ENCODE data around the gene OR10H5.
"Not testable (repeated sequence)": the region's sequence is repeated elsewhere in the genome, so short reads cannot be mapped to it uniquely, and the experiment has no call there.

The OR10H5 gene

GRCh38 chr19:15831626-15832025 is 44.2 kb downstream of the OR10H5 start:
- Histone ChIP-seq H3K4me1 (peaks cover 6% of the 10 kb centered on the region), H3K36me3 (ENCODE audit: control insufficient read depth, insufficient read depth, low read length) (no peaks in the 10 kb centered on the region), H3K27ac (no peak overlapping the region), H3K9ac (no peak overlapping the region), H3K9me3 (ENCODE audit: control insufficient read depth, low read length) (no peaks in the 10 kb centered on the region), H3K4me3 (ENCODE audit: low read depth, low read length) (no peak overlapping the region), H3K79me2 (no peaks in the 10 kb centered on the region), H3K4me2 (ENCODE audit: low read length) (no peak overlapping the region), H2AFZ (no peak overlapping the region), H3K27me3 (ENCODE audit: control insufficient read depth, insufficient read depth, low read length) (no peaks in the 10 kb centered on the region)
- no peak for TF ChIP-seq CTCF (IDR thresholded peaks at IDR 0.05)

- H3K27me3 ChIP-seq (ENCODE audit: control insufficient read depth, insufficient read depth, low read length); H3K79me2 ChIP-seq: not testable (repeated sequence)
Observed at GRCh38 chr19:15834232-15834631, 46.8 kb downstream of the OR10H5 start.

GRCh38 chr19:15835565-15836329 is 48.3 kb downstream of the OR10H5 start:
- Histone ChIP-seq H3K4me3 (ENCODE audit: low read depth, low read length) (peak overlapping the region; percentile 79), H3K9ac (peak overlapping the region; percentile 84), H3K27ac (peak overlapping the region; percentile 93), H2AFZ (peak overlapping the region; percentile 98), H3K4me2 (ENCODE audit: low read length) (peak overlapping the region; percentile 100)
- H3K79me2 ChIP-seq; H3K9me3 ChIP-seq (ENCODE audit: control insufficient read depth, low read length); H3K27me3 ChIP-seq (ENCODE audit: control insufficient read depth, insufficient read depth, low read length); H3K4me1 ChIP-seq; H3K36me3 ChIP-seq (ENCODE audit: control insufficient read depth, insufficient read depth, low read length): not testable (repeated sequence)

More at GRCh38 chr19:15834232-15834631, 46.8 kb downstream of the OR10H5 start:
- not testable (repeated sequence) for H3K36me3 ChIP-seq (ENCODE audit: control insufficient read depth, insufficient read depth, low read length); H3K4me2 ChIP-seq (ENCODE audit: low read length); H3K9me3 ChIP-seq (ENCODE audit: control insufficient read depth, low read length); H3K9ac ChIP-seq; H3K4me3 ChIP-seq (ENCODE audit: low read depth, low read length); H2AFZ ChIP-seq; H3K4me1 ChIP-seq; H3K27ac ChIP-seq

GRCh38 chr19:15836330-15837220 is 49.1 kb downstream of the OR10H5 start:
- H3K9ac ChIP-seq = peak overlapping the region; percentile 84

GRCh38 chr19:15837221-15837731 is 49.8 kb downstream of the OR10H5 start:
- Histone ChIP-seq H3K9me3 (ENCODE audit: control insufficient read depth, low read length) (no peaks in the 10 kb centered on the region), H3K4me3 (ENCODE audit: low read depth, low read length) (peak overlapping the region; percentile 79), H3K9ac (no peak overlapping the region), H3K36me3 (ENCODE audit: control insufficient read depth, insufficient read depth, low read length) (no peaks in the 10 kb centered on the region), H3K4me1 (peaks cover 6% of the 10 kb centered on the region), H3K79me2 (no peaks in the 10 kb centered on the region), H3K27ac (peak overlapping the region; percentile 93), H2AFZ (peak overlapping the region; percentile 98), H3K27me3 (ENCODE audit: control insufficient read depth, insufficient read depth, low read length) (no peaks in the 10 kb centered on the region), H3K4me2 (ENCODE audit: low read length) (peak overlapping the region; percentile 100)
- no peak for TF ChIP-seq CTCF (IDR thresholded peaks at IDR 0.05)

More at GRCh38 chr19:15836330-15837220, 49.1 kb downstream of the OR10H5 start:
- Histone ChIP-seq H3K79me2 (no peaks in the 10 kb centered on the region), H2AFZ (peak overlapping the region; percentile 98), H3K36me3 (ENCODE audit: control insufficient read depth, insufficient read depth, low read length) (no peaks in the 10 kb centered on the region), H3K4me2 (ENCODE audit: low read length) (peak overlapping the region; percentile 100), H3K4me3 (ENCODE audit: low read depth, low read length) (peak overlapping the region; percentile 79), H3K4me1 (peaks cover 6% of the 10 kb centered on the region), H3K27me3 (ENCODE audit: control insufficient read depth, insufficient read depth, low read length) (no peaks in the 10 kb centered on the region), H3K27ac (peak overlapping the region; percentile 93), H3K9me3 (ENCODE audit: control insufficient read depth, low read length) (no peaks in the 10 kb centered on the region)
- TF ChIP-seq CTCF (IDR thresholded peaks at IDR 0.05) = no peak
